CD14-positive monocyte (primary cell): ENCODE measurements around the gene BBS9. TPM values are rescaled to one million over a fixed set of nuclear protein-coding genes. Genes with fewer than 3 reads are reported as not detected.

Experiments used
- DNase-seq, 3 donors: peaks; one replicate each; pipeline ENCODE4 v3.0.0-alpha.2; 2011 to 2022
- H2AFZ ChIP-seq: 2 replicates; pipeline ENCODE4 v1.6.0; 2012; ENCODE audit warnings: mild to moderate bottlenecking, low read depth, low read length, inconsistent platforms; ENCODE audit not compliant: insufficient read depth, poor library complexity, severe bottlenecking
- H3K27ac ChIP-seq, 2 donors: 1 replicate in 1 of 2; 2 replicates in 1 of 2; pipeline ENCODE4 v1.5.1; 2012 to 2013; ENCODE audit warnings: low read length in 2 of 2, control low read depth in 1 of 2, inconsistent platforms in 1 of 2, low read depth in 1 of 2, mild to moderate bottlenecking in 1 of 2
- H3K27me3 ChIP-seq, 2 donors: one replicate each; pipeline versions ENCODE4 v1.6.0 to v1.6.1; 2011 to 2013; ENCODE audit warnings: low read length in 2 of 2; ENCODE audit not compliant: control insufficient read depth in 2 of 2, insufficient read depth in 2 of 2
- H3K36me3 ChIP-seq, 2 donors: replicated peaks in 1 of 2; 1 replicate in 1 of 2; 2 replicates in 1 of 2; pipeline versions ENCODE4 v1.5.1 to v1.6.1; 2012 to 2013; ENCODE audit warnings: low read length in 2 of 2, control low read depth in 1 of 2, inconsistent platforms in 1 of 2, mild to moderate bottlenecking in 1 of 2; ENCODE audit not compliant: insufficient read depth in 2 of 2, control insufficient read depth in 1 of 2
- H3K4me1 ChIP-seq, 2 donors: 1 replicate in 1 of 2; 2 replicates in 1 of 2; pipeline versions ENCODE4 v1.5.1 to v1.6.1; 2012 to 2013; ENCODE audit warnings: low read length in 2 of 2, control low read depth in 1 of 2, inconsistent platforms in 1 of 2, mild to moderate bottlenecking in 1 of 2, moderate library complexity in 1 of 2; ENCODE audit not compliant: insufficient read depth in 2 of 2, control insufficient read depth in 1 of 2
- H3K4me2 ChIP-seq: replicated peaks from 2 replicates; pipeline ENCODE3; 2012; ENCODE audit warnings: low read length, moderate library complexity, mild to moderate bottlenecking; ENCODE audit not compliant: poor library complexity, severe bottlenecking; ENCODE audit errors: extremely low read depth
- H3K4me3 ChIP-seq, 3 experiments: fragments of 200-600 bp in 1 of 3; sonication (generic) in 1 of 3; replicated peaks in 1 of 3; 1 replicate in 2 of 3; 2 replicates in 1 of 3; pipeline ENCODE4 v1.5.1; 2011 to 2013; ENCODE audit warnings: low read length in 3 of 3, mild to moderate bottlenecking in 3 of 3, control low read depth in 2 of 3, low read depth in 2 of 3, inconsistent platforms in 1 of 3, moderate library complexity in 1 of 3
- H3K79me2 ChIP-seq: 2 replicates; pipeline ENCODE4 v1.6.0; 2012; ENCODE audit warnings: mild to moderate bottlenecking, control low read depth, inconsistent platforms, low read length, moderate library complexity; ENCODE audit not compliant: insufficient read depth
- H3K9ac ChIP-seq: 2 replicates; pipeline ENCODE4 v1.6.0; 2017; ENCODE audit warnings: low read length, mild to moderate bottlenecking; ENCODE audit not compliant: insufficient read depth, poor library complexity, severe bottlenecking
- H3K9me3 ChIP-seq, 2 donors: replicated peaks in 1 of 2; 1 replicate in 1 of 2; 2 replicates in 1 of 2; pipeline versions ENCODE4 v1.5.1 to v1.6.1; 2012 to 2013; ENCODE audit warnings: low read length in 2 of 2, control low read depth in 1 of 2; ENCODE audit not compliant: control insufficient read depth in 1 of 2, insufficient read depth in 1 of 2
- H4K20me1 ChIP-seq: 2 replicates; pipeline ENCODE4 v1.6.0; 2012; ENCODE audit warnings: mild to moderate bottlenecking, low read length, control low read depth, moderate library complexity; ENCODE audit not compliant: insufficient read depth
- H3K27ac Mint-ChIP-seq, 7 donors: one replicate each; pipeline ENCODE4 v1.8.0; 2020; ENCODE audit warnings: mild to moderate bottlenecking in 7 of 7, mixed read lengths in 7 of 7, moderate library complexity in 6 of 7, inconsistent platforms in 2 of 7
- H3K27me3 Mint-ChIP-seq, 3 donors: one replicate each; pipeline ENCODE4 v1.8.0; 2021 to 2022; ENCODE audit warnings: low read depth in 3 of 3, mild to moderate bottlenecking in 3 of 3, mixed read lengths in 3 of 3, moderate library complexity in 3 of 3, inconsistent platforms in 1 of 3
- H3K36me3 Mint-ChIP-seq, 2 donors: one replicate each; pipeline ENCODE4 v1.8.0; 2020; ENCODE audit warnings: mixed read lengths in 2 of 2, inconsistent platforms in 1 of 2, mild to moderate bottlenecking in 1 of 2
- H3K4me1 Mint-ChIP-seq: one replicate; pipeline ENCODE4 v1.8.0; 2020; ENCODE audit warnings: mild to moderate bottlenecking, mixed read lengths
- H3K4me3 Mint-ChIP-seq, 2 donors: one replicate each; pipeline ENCODE4 v1.8.0; 2020; ENCODE audit warnings: mild to moderate bottlenecking in 2 of 2, mixed read lengths in 2 of 2, moderate library complexity in 1 of 2
- H3K9me3 Mint-ChIP-seq, 7 donors: one replicate each; pipeline ENCODE4 v1.8.0; 2020 to 2022; ENCODE audit warnings: mixed read lengths in 7 of 7, mild to moderate bottlenecking in 6 of 7, moderate library complexity in 6 of 7, inconsistent platforms in 2 of 7
- CTCF ChIP-seq: fragments of 200-600 bp; IDR thresholded peaks from one replicate; pipeline ENCODE4 v1.8.0; 2022; ENCODE audit warnings: antibody characterized with exemption, mild to moderate bottlenecking
- intact Hi-C, 2 donors: fragments of 100-400 bp; cut with micrococcal nuclease; formaldehyde crosslinking; loops; one replicate each; pipeline versions ENCODE4 v1.15.0 to v1.15.1; 2023
- polyA plus RNA-seq, 3 donors: library from polyadenylated mRNA; depleted of rRNA in 1 of 3; unstranded in 2 of 3; stranded (reverse) in 1 of 3; fragments of 300-500 nt in 2 of 3; fragments of >200 nt in 1 of 3; fragmentation: Illumina TruSeq in 2 of 3; gene quantifications; 1 replicate in 2 of 3; 2 replicates in 1 of 3; pipeline ENCODE4 v1.2.3, GENCODE V29; 2012 to 2021

Gene BBS9
- polyA plus RNA-seq, 3 donors: 4.9 to 7.5 (median 6.8) TPM

GRCh38 chr7:33487998-33488682 lies 358.8 kb downstream of the BBS9 start:
- Mint-ChIP-seq H3K4me1 (peaks cover 2% of the 10 kb centered on the region), H3K27ac (peak overlapping the region in 1 of 7 donors; percentile 3)

GRCh38 chr7:33494474-33494873 lies 365.1 kb downstream of the BBS9 start:
- Histone ChIP-seq H3K4me2 (no peak overlapping the region), H3K27me3 (no peaks in the 10 kb centered on the region), H3K27ac (no peak overlapping the region), H3K9ac (no peak overlapping the region), H3K4me1 (no peaks in the 10 kb centered on the region), H3K9me3 (no peaks in the 10 kb centered on the region), H3K79me2 (no peaks in the 10 kb centered on the region), H2AFZ (no peak overlapping the region), H4K20me1 (no peaks in the 10 kb centered on the region), H3K4me3 (no peak overlapping the region), H3K36me3 (no peaks in the 10 kb centered on the region)
- peaks cover 0 to 1% (median 0%) of the 10 kb centered on the region in 3 donors for H3K27me3 Mint-ChIP-seq
- no peaks in the 10 kb centered on the region for H3K9me3 Mint-ChIP-seq
- no peaks in the 10 kb centered on the region for H3K36me3 Mint-ChIP-seq
- no peak for DNase-seq
- intact Hi-C loops: no loop called here
- H3K4me1 Mint-ChIP-seq: no peaks in the 10 kb centered on the region
- no peak overlapping the region for H3K27ac Mint-ChIP-seq
- no peak overlapping the region for H3K4me3 Mint-ChIP-seq
- TF ChIP-seq CTCF: no peak

More at GRCh38 chr7:33487998-33488682, 358.8 kb downstream of the BBS9 start:
- no peaks in the 10 kb centered on the region for H3K36me3 ChIP-seq
- H2AFZ ChIP-seq: no peak overlapping the region
- no peak overlapping the region for H3K4me2 ChIP-seq
- Mint-ChIP-seq H3K4me3 (no peak overlapping the region), H3K9me3 (peaks cover 0 to 7% (median 0%) of the 10 kb centered on the region in 7 donors), H3K27me3 (peaks cover 0 to 3% (median 0%) of the 10 kb centered on the region in 3 donors), H3K36me3 (no peaks in the 10 kb centered on the region)
- no peak overlapping the region for H3K9ac ChIP-seq
- peak in 1 of 3 donors; percentile 3 for DNase-seq
- intact Hi-C loops: no loop called here
- H3K4me1 ChIP-seq: no peaks in the 10 kb centered on the region
- no peak overlapping the region for H3K4me3 ChIP-seq
- H3K79me2 ChIP-seq: no peaks in the 10 kb centered on the region
- H4K20me1 ChIP-seq: no peaks in the 10 kb centered on the region
- no peaks in the 10 kb centered on the region for H3K27me3 ChIP-seq
- H3K27ac ChIP-seq: no peak overlapping the region
- TF ChIP-seq CTCF: no peak
- H3K9me3 ChIP-seq: no peaks in the 10 kb centered on the region
